ENCODE results near the gene WDR35. TPM values are rescaled to one million over a fixed set of nuclear protein-coding genes. Genes with fewer than 3 reads are reported as not detected.

WDR35 gene
- total RNA-seq, 1 experiment from 2014 or later = 16.7 TPM

GRCh38 chr2:20030224-20030623 is 40.3 kb upstream of the WDR35 start:
- no peak for DNase-seq
- no peak overlapping the region for H2BK12ac ChIP-seq (ENCODE audit: insufficient read length, low read depth, low read length)
- Mint-ChIP-seq H3K36me3 (ENCODE audit: insufficient read depth in 1 of 3, low read depth in 3 of 3) (peaks cover 54 to 72% (median 69%) of the 10 kb centered on the region in 3 experiments), H3K9me3 (no peaks in the 10 kb centered on the region), H3K27me3 (ENCODE audit: low read depth) (no peaks in the 10 kb centered on the region), H3K27ac (no peak overlapping the region; a peak in 1 of 7 replicates), H3K4me3 (no peak overlapping the region), H3K4me1 (no peaks in the 10 kb centered on the region)
- TF ChIP-seq CTCF (conservative IDR thresholded peaks at IDR 0.05) = no peak
- H2BK5ac ChIP-seq (ENCODE audit: insufficient read length, low read length) = no peak overlapping the region
- no peak overlapping the region for H2AFZ ChIP-seq (ENCODE audit: low read length)
- H4K20me1 ChIP-seq (ENCODE audit: control insufficient read depth, insufficient read depth, insufficient read length) = no peaks in the 10 kb centered on the region
- H2BK120ac ChIP-seq (ENCODE audit: low read depth, low read length, poor library complexity, severe bottlenecking) = no peak overlapping the region
- H3K56ac ChIP-seq (ENCODE audit: insufficient read length, low read depth, low read length) = no peak overlapping the region
- no peak overlapping the region for H2BK20ac ChIP-seq (ENCODE audit: low read depth, low read length, poor library complexity, severe bottlenecking)
- no peak overlapping the region for H3K4ac ChIP-seq (ENCODE audit: low read depth, low read length)
- no peak overlapping the region for H3K9ac ChIP-seq (ENCODE audit: extremely low read depth, insufficient read length, low read length)
- H2AK5ac ChIP-seq (ENCODE audit: insufficient read length, low read length) = no peak overlapping the region
- no peak overlapping the region for H4K8ac ChIP-seq (replicated peaks; ENCODE audit: insufficient read length, low read depth, low read length)
- H4K5ac ChIP-seq (ENCODE audit: insufficient read length, low read depth, low read length) = no peak overlapping the region
- H3K23me2 ChIP-seq (ENCODE audit: insufficient read length, low read depth, low read length, poor library complexity, severe bottlenecking) = no peaks in the 10 kb centered on the region
- no peak overlapping the region for H3K4me2 ChIP-seq (ENCODE audit: insufficient read depth, insufficient read length, low read length)
- no peaks in the 10 kb centered on the region for H3K9me3 ChIP-seq (ENCODE audit: control insufficient read depth, low read depth, low read length)
- H4K91ac ChIP-seq (ENCODE audit: insufficient read length, low read depth, low read length) = no peak overlapping the region
- H3K79me2 ChIP-seq (ENCODE audit: insufficient read depth, low read length) = no peaks in the 10 kb centered on the region
- H3K4me1 ChIP-seq (ENCODE audit: insufficient read depth, low read length) = no peaks in the 10 kb centered on the region
- H3K27me3 ChIP-seq (ENCODE audit: insufficient read depth, low read length) = no peaks in the 10 kb centered on the region
- H3T11ph ChIP-seq (ENCODE audit: low read length) = no peak overlapping the region
- no peak overlapping the region for H3K27ac ChIP-seq (ENCODE audit: insufficient read length, low read depth, low read length)
- H3K18ac ChIP-seq (ENCODE audit: insufficient read length, low read depth, low read length) = no peak overlapping the region
- no CpG with 5 or more reads among the region's 6 CpGs for WGBS (ENCODE audit: extremely low coverage, insufficient read length, low lambda C conversion rate)
- no peak overlapping the region for H3K14ac ChIP-seq (ENCODE audit: insufficient read depth, low read length)
- H3K79me1 ChIP-seq (ENCODE audit: insufficient read depth, low read depth, low read length, poor library complexity, severe bottlenecking) = no peaks in the 10 kb centered on the region
- no peak overlapping the region for H3K23ac ChIP-seq (ENCODE audit: insufficient read length, low read depth, low read length)
- H2BK15ac ChIP-seq (ENCODE audit: low read depth, low read length) = no peak overlapping the region

All from H9 (cell line).